Transverse colon (tissue), 4 donors: ENCODE results near the gene MINAR1. TPM values are rescaled to one million over a fixed set of nuclear protein-coding genes. Genes with fewer than 3 reads are reported as not detected.

ENCODE experiments used
- DNase-seq: peaks from one replicate; pipeline ENCODE4 v3.0.0-alpha.2; 2019
- H3K27ac ChIP-seq, 4 donors: fragments of 200-600 bp; sonication (generic); 2 replicates each; pipeline ENCODE4 v1.5.1; 2016 to 2018; ENCODE audit warnings: inconsistent platforms in 4 of 4
- H3K27me3 ChIP-seq: fragments of 200-600 bp; sonication (generic); 2 replicates; pipeline ENCODE4 v1.5.1; 2017; ENCODE audit warnings: inconsistent platforms
- H3K36me3 ChIP-seq, 4 donors: fragments of 200-600 bp; sonication (generic); 2 replicates each; pipeline ENCODE4 v1.5.1; 2017 to 2019; ENCODE audit warnings: inconsistent platforms in 4 of 4
- H3K4me1 ChIP-seq, 4 donors: fragments of 200-600 bp; sonication (generic); 2 replicates each; pipeline ENCODE4 v1.5.1; 2017 to 2020; ENCODE audit warnings: inconsistent platforms in 4 of 4
- H3K4me3 ChIP-seq, 4 donors: fragments of 200-600 bp; sonication (generic); 1 replicate in 1 of 4; 2 replicates in 3 of 4; pipeline versions ENCODE4 v1.5.1 to v1.6.1; 2017 to 2019; ENCODE audit warnings: inconsistent platforms in 4 of 4
- H3K9me3 ChIP-seq, 2 donors: fragments of 200-600 bp; sonication (generic); 2 replicates each; pipeline ENCODE4 v1.5.1; 2017 to 2019; ENCODE audit warnings: inconsistent platforms in 2 of 2
- EP300 ChIP-seq: sonication (generic); formaldehyde crosslinking; IDR thresholded peaks from one replicate; pipeline ENCODE4 v1.6.1; 2017; ENCODE audit warnings: antibody characterized with exemption, low read depth
- POLR2A ChIP-seq: fragments of 450-650 bp; IDR thresholded peaks from one replicate; pipeline ENCODE4 v1.6.1; 2016; ENCODE audit warnings: antibody characterized with exemption, mild to moderate bottlenecking, moderate library complexity
- POLR2AphosphoS5 ChIP-seq, 3 donors: sonication (generic); formaldehyde crosslinking; IDR thresholded peaks; one replicate each; pipeline ENCODE4 v1.6.1; 2016; ENCODE audit warnings: antibody characterized with exemption in 3 of 3
- WGBS, 2 donors: methylation state at CpG; one replicate each; pipeline ENCODE4 v1.1.5; 2018; ENCODE audit warnings: low coverage in 1 of 2; 5-methylcytosine and 5-hydroxymethylcytosine counted together
- in situ Hi-C, 4 donors: fragments of 200-750 bp; cut with MboI; loops; one replicate each; pipeline versions ENCODE4 v1.15.0 to v1.15.1; 2017; ENCODE audit warnings: low sequenced_read_pairs in 3 of 4, low pct_ligation_motif_present in 1 of 4, low pct_unique_long_range_greater_than_20kb in 1 of 4
- intact Hi-C: fragments of 100-400 bp; cut with DNase I; formaldehyde crosslinking; loops from one replicate; pipeline ENCODE4 v1.15.1; 2023; ENCODE audit warnings: low total_unique reads
- total RNA-seq, 4 donors: library from RNA; depleted of rRNA; stranded (reverse); fragments of >200 nt; gene quantifications; one replicate each; pipeline ENCODE4 v1.1.0, GENCODE V29; 2016
- TF ChIP-seq, protein P1 (sequence below), 5 experiments: fragments of 200-600 bp in 3 of 5; fragments of 450-650 bp in 2 of 5; sonication (generic) in 3 of 5; IDR thresholded peaks; 1 replicate in 2 of 5; 2 replicates in 3 of 5; pipeline ENCODE4 v1.5.1; 2016 to 2017; ENCODE audit warnings: antibody characterized with exemption in 5 of 5, inconsistent platforms in 3 of 5, mild to moderate bottlenecking in 2 of 5, moderate library complexity in 1 of 5

The MINAR1 gene
- total RNA-seq, 4 donors from 2014 or later, result 0.14 to 1.1 (median 0.40) TPM; not detected in 1

DNA sequence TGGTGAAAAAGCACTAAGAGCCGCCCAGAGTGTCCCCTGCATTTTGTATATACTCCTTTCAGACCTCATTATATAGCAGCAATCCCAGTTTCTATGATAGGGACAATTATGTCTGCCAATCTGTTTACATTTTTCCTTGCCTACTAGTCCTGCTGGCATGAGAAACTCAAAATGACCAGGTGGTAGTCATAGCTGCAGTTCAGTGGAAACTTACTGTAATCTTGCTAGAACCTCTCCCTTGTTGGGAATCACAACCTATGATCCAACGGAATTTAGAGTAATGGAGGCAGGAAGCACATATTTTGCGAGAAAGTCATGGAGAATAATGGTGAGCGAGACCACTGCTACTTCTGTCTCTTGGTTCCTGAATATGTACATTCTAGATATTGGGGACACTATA lies 28.6 kb upstream of the MINAR1 start:
- H3K27ac ChIP-seq, result no peak overlapping the region
- no peaks in the 10 kb centered on the region for H3K9me3 ChIP-seq
- no peaks in the 10 kb centered on the region for H3K4me1 ChIP-seq
- WGBS, 2 donors, result 77 to 81% methylated on average over 3 to 4 of the region's 4 CpGs
- in situ Hi-C loops (no loop called here), intact Hi-C loops (no loop called here)
- H3K27me3 ChIP-seq, result no peaks in the 10 kb centered on the region
- no peaks in the 10 kb centered on the region for H3K36me3 ChIP-seq
- no peak for DNase-seq
- TF ChIP-seq POLR2A (no peak), POLR2AphosphoS5 (IDR thresholded peaks at IDR 0.05) (no peak), EP300 (no peak)
- TF ChIP-seq, protein P1, sequence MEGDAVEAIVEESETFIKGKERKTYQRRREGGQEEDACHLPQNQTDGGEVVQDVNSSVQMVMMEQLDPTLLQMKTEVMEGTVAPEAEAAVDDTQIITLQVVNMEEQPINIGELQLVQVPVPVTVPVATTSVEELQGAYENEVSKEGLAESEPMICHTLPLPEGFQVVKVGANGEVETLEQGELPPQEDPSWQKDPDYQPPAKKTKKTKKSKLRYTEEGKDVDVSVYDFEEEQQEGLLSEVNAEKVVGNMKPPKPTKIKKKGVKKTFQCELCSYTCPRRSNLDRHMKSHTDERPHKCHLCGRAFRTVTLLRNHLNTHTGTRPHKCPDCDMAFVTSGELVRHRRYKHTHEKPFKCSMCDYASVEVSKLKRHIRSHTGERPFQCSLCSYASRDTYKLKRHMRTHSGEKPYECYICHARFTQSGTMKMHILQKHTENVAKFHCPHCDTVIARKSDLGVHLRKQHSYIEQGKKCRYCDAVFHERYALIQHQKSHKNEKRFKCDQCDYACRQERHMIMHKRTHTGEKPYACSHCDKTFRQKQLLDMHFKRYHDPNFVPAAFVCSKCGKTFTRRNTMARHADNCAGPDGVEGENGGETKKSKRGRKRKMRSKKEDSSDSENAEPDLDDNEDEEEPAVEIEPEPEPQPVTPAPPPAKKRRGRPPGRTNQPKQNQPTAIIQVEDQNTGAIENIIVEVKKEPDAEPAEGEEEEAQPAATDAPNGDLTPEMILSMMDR (IDR thresholded peaks at IDR 0.05), result no peak
- H3K4me3 ChIP-seq, result no peak overlapping the region

DNA sequence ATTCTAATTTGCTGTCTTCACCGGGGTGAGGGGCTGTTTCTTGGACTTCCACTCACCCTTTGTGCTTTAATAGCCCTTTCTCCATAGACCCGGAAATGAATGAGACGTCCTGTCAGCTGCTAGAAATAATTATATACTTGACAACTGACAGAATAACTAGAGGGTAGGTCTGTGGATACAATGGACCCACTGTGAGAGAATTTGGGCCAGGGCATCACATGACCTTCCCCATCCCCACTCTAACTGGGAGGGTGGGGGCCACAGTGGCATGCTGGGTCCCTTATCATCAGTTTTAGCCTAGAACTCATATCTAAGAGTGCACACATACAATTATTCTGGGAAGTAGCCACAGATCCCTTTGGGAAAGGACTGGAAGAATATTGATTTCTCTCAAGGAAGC lies 25.9 kb upstream of the MINAR1 start:
- intact Hi-C loops, result no loop called here
- WGBS, 2 donors, result 55% methylated on average over 3 of the region's 3 CpGs; no CpG with 5 or more reads in 1 of the 2 donors
- no peak overlapping the region for H3K4me3 ChIP-seq
- H3K9me3 ChIP-seq, result no peaks in the 10 kb centered on the region
- H3K27me3 ChIP-seq, result no peaks in the 10 kb centered on the region
- no peak for DNase-seq
- no peak overlapping the region for H3K27ac ChIP-seq
- in situ Hi-C loops, result no loop called here
- H3K36me3 ChIP-seq, result no peaks in the 10 kb centered on the region
- no peak for TF ChIP-seq EP300
- TF ChIP-seq POLR2A, result no peak
- TF ChIP-seq, protein P1 (IDR thresholded peaks at IDR 0.05), result no peak
- no peak for TF ChIP-seq POLR2AphosphoS5 (IDR thresholded peaks at IDR 0.05)
- no peaks in the 10 kb centered on the region for H3K4me1 ChIP-seq

DNA sequence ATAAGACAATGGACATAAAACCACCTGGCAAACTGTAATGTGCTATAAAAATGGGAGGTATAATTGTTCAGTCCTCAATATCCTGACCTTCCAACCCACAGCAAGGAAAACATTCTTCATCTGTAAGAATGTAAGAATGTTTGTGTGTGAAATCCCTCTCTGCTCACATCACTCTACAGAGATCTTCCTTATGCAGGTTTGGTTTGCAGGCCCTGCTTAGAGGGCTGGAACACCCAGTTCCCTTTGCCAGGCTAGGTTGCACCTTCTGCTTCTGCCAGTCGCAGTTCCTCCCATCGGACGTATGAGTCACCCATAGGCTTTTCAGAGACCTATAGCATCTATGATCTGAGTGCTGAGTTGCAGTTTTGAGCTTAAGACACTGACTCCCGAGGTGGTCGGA lies 24.1 kb upstream of the MINAR1 start:
- TF ChIP-seq EP300 (no peak), POLR2AphosphoS5 (IDR thresholded peaks at IDR 0.05) (no peak), POLR2A (no peak)
- TF ChIP-seq, protein P1 (IDR thresholded peaks at IDR 0.05), result no peak
- 60% methylated on average over 5 of the region's 5 CpGs; no CpG with 5 or more reads in 1 of the 2 donors for WGBS, 2 donors
- Histone ChIP-seq H3K27me3 (no peaks in the 10 kb centered on the region), H3K9me3 (no peaks in the 10 kb centered on the region), H3K36me3 (no peaks in the 10 kb centered on the region), H3K4me1 (no peaks in the 10 kb centered on the region), H3K27ac (no peak overlapping the region), H3K4me3 (no peak overlapping the region)
- intact Hi-C loops, result no loop called here
- in situ Hi-C loops, result no loop called here
- no peak for DNase-seq

DNA sequence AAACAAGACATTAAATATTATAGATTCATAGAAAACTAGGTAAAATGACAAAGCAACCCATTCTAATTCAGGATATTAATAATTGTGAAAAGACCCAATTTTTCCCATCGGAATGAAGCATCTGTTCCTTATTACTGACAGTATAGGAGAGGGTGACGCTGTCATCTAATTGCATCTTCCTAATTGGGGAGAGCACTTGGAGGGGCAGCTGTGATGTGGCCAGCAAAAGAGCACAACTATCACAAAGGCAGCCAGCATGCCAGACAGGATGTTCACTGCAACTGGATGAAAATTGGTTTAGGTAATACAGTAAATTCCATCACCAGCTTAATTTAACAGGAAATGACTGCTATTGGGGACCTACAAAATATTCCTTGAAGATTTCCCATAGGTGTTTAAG lies 21.9 kb upstream of the MINAR1 start:
- DNase-seq, result no peak
- TF ChIP-seq POLR2AphosphoS5 (IDR thresholded peaks at IDR 0.05) (no peak), POLR2A (no peak), EP300 (no peak)
- TF ChIP-seq, protein P1 (IDR thresholded peaks at IDR 0.05), result no peak
- WGBS, 2 donors, result 86 to 95% methylated on average over 2 of the region's 2 CpGs
- intact Hi-C loops (no loop called here), in situ Hi-C loops (no loop called here)
- Histone ChIP-seq H3K36me3 (no peaks in the 10 kb centered on the region), H3K9me3 (no peaks in the 10 kb centered on the region), H3K4me1 (no peaks in the 10 kb centered on the region), H3K27me3 (no peaks in the 10 kb centered on the region), H3K4me3 (no peak overlapping the region), H3K27ac (no peak overlapping the region)
